GM21526 (cell line): Measurements from ENCODE around the gene GPAT3.
A peak's percentile ranks its signal among the peaks of the same experiment; 100 is the strongest.
"Not testable (repeated sequence)": the region's sequence is repeated elsewhere in the genome, so short reads cannot be mapped to it uniquely, and the experiment has no call there.

ENCODE experiments used
- ATAC-seq: cut with Tn5 transposase; IDR thresholded peaks from one replicate; pipeline ENCODE4 v1.9.1; 2021; ENCODE audit warnings: moderate library complexity; ENCODE audit not compliant: unreplicated experiment, low FRiP score

GPAT3 gene

GRCh38 chr4:83535520-83536361, at the start of gene GPAT3:
GPAT3 (plus strand) TSS chr4:83536108; CDS start chr4:83536623, 515 bp downstream.
- peak; percentile 68 for ATAC-seq

DNA sequence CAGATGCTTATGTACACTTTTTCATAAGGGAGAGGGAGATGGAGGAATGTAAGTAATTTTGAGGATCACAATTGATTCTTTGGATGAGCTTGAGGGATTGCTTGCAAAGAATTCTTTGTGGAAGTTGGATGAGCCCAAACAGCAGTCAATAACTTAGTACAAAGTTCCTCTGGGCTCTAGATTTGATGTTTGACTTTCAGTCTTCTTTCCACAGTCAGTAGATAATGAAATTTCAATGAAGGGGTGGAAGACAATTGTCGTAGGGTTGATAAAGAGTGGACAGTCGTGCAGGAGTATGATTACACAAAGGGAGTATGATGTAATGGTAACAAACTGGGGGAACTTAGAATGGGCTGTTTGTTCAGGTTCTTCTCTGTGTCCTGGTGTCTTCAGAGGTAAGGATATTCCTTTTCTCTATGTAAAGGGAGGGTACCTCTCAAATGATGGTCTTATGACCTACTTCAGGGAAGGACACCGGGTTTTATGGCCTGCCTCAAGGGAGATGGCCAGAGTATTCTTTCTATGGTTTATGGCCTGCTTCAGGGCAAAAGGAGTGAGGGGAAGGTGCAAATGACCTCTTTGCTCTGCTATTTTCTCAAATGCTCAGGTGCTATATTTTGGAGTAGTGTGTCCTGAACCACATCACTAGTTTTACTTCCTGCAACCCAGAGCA, 49.3 kb upstream of the GPAT3 start:
- no peak for ATAC-seq

- ATAC-seq: no peak
Observed at GRCh38 chr4:83489711-83490326, 46.1 kb upstream of the GPAT3 start.

- ATAC-seq: peak; percentile 68
Observed at GRCh38 chr4:83490876-83491450, 44.9 kb upstream of the GPAT3 start.

- not testable (repeated sequence) for ATAC-seq
Observed at GRCh38 chr4:83496085-83496917, 39.6 kb upstream of the GPAT3 start.

GRCh38 chr4:83498187-83498586, 37.7 kb upstream of the GPAT3 start:
- ATAC-seq: no peak

- ATAC-seq: not testable (repeated sequence)
Observed at GRCh38 chr4:83501671-83502070, 34.2 kb upstream of the GPAT3 start.

- no peak for ATAC-seq
Observed at GRCh38 chr4:83503974-83504373, 31.9 kb upstream of the GPAT3 start.

- no peak for ATAC-seq
Observed at GRCh38 chr4:83504503-83504902, 31.4 kb upstream of the GPAT3 start.

GRCh38 chr4:83504996-83505395, 30.9 kb upstream of the GPAT3 start:
- ATAC-seq: no peak

GRCh38 chr4:83509156-83509585, 26.7 kb upstream of the GPAT3 start:
- ATAC-seq: not testable (repeated sequence)

GRCh38 chr4:83510442-83510841, 25.5 kb upstream of the GPAT3 start:
- no peak for ATAC-seq

DNA sequence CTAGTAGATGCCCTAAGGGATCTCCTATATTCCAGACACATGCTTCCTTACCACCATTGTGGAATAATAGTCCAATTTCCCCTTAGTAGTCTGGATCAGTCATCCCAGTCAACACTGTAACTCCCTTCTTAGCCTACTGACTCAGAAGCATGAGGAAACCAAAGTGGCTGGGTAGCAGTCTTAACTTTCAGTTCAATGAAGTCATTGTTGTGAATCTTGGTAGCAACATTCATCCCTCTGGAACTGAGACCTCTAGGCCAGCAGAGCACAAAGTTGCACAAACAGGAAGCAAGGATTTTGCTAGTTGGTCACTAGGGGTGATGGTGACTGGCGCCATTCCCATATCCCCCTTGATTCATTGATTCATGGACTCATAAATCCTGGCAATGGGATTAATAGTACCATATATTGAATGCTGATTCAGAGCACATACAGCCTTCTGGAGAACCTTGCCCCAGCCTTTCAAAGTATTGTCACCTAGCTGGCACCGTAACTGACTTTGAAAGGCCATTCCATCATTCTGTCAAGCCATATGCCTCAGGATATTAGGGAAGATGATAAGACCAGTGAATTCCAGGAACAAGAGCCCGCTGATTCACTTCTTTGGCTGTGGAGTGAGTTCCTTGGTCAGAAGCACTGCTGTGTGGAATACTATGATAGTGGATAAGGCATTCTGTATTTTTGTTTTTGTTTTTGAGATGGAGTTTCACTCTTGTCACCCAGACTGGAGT, 19.7 kb upstream of the GPAT3 start:
- ATAC-seq: no peak

GRCh38 chr4:83522239-83522638, 13.7 kb upstream of the GPAT3 start:
- no peak for ATAC-seq

- ATAC-seq: no peak
Observed at GRCh38 chr4:83527671-83528070, 8.2 kb upstream of the GPAT3 start.

GRCh38 chr4:83536362-83537272, 709 bp downstream of the GPAT3 start:
- ATAC-seq: peak; percentile 12

DNA sequence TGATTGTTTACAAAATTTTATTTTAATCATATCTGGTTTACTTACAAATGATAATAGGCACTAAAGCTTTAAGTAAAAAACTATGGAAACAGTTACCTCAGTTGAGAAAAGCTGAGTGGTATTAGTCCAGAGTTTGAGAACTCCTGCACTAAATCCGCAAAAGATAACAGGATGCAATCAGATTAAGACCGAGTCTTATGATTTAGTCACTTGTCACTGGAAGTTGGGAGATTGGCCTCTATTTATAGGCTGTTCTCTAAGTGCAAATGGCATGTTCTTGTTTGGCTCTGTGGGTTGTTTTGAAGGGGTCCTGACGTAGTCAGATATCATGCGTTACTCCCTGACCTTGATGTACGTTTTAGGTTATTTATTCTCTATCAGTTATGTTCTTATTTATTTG, 6.3 kb downstream of the GPAT3 start:
- no peak for ATAC-seq

GRCh38 chr4:83546786-83547185, 10.9 kb downstream of the GPAT3 start:
- ATAC-seq: no peak
